ENCODE measurements around the gene EDEM1. TPM values are rescaled to one million over a fixed set of nuclear protein-coding genes. Genes with fewer than 3 reads are reported as not detected.
"Not testable (repeated sequence)": the region's sequence is repeated elsewhere in the genome, so short reads cannot be mapped to it uniquely, and the experiment has no call there.

Gene EDEM1
- polyA plus RNA-seq, 1 donor, result 11.9 TPM

- DNase-seq, result no peak
These were observed 45.5 kb downstream of the EDEM1 start for GRCh38 chr3:5233026-5233425.

- DNase-seq, result no peak
These were observed 48.1 kb downstream of the EDEM1 start for GRCh38 chr3:5235655-5236054.

GRCh38 chr3:5238545-5238944, 51.0 kb downstream of the EDEM1 start:
- DNase-seq, result no peak

- no peak for DNase-seq
These were observed 52.1 kb downstream of the EDEM1 start for GRCh38 chr3:5239602-5240001.

GRCh38 chr3:5240740-5241139, 53.2 kb downstream of the EDEM1 start:
- no peak for DNase-seq

- not testable (repeated sequence) for DNase-seq
These were observed 55.3 kb downstream of the EDEM1 start for GRCh38 chr3:5242785-5243184.

GRCh38 chr3:5245927-5246326, 58.4 kb downstream of the EDEM1 start:
- no peak for DNase-seq

GRCh38 chr3:5248822-5249221, 61.3 kb downstream of the EDEM1 start:
- no peak for DNase-seq

GRCh38 chr3:5250467-5251195, 63.1 kb downstream of the EDEM1 start:
- no peak for DNase-seq

- no peak for DNase-seq
These were observed 63.7 kb downstream of the EDEM1 start for GRCh38 chr3:5251196-5251583.

GRCh38 chr3:5252131-5252530, 64.6 kb downstream of the EDEM1 start:
- no peak for DNase-seq

GRCh38 chr3:5254281-5255048, 67.0 kb downstream of the EDEM1 start:
- DNase-seq, result no peak

- no peak for DNase-seq
These were observed 68.2 kb downstream of the EDEM1 start for GRCh38 chr3:5255404-5256344.

- DNase-seq, result no peak
These were observed 71.0 kb downstream of the EDEM1 start for GRCh38 chr3:5258526-5258925.

- DNase-seq, result no peak
These were observed 73.5 kb downstream of the EDEM1 start for GRCh38 chr3:5260992-5261501.

- no peak for DNase-seq
These were observed 75.0 kb downstream of the EDEM1 start for GRCh38 chr3:5262507-5262906.

- no peak for DNase-seq
These were observed 76.6 kb downstream of the EDEM1 start for GRCh38 chr3:5264093-5264600.

- DNase-seq, result no peak
These were observed 77.6 kb downstream of the EDEM1 start for GRCh38 chr3:5264896-5265770.

- no peak for DNase-seq
These were observed 79.7 kb downstream of the EDEM1 start for GRCh38 chr3:5267252-5267651.

GRCh38 chr3:5267889-5268288, 80.4 kb downstream of the EDEM1 start:
- DNase-seq, result no peak
